ENCODE results near the gene TRIM41.
A peak's percentile ranks its signal among the peaks of the same experiment; 100 is the strongest.
"Not testable (repeated sequence)": the region's sequence is repeated elsewhere in the genome, so short reads cannot be mapped to it uniquely, and the experiment has no call there.

TRIM41 gene

GRCh38 chr5:181223058-181223728, at the start of gene TRIM41:
TRIM41 (plus strand) TSS chr5:181223281; CDS start chr5:181224000, 719 bp downstream.
- peak; percentile 99 for DNase-seq (ENCODE audit: low read depth)

- DNase-seq (ENCODE audit: low read depth) = peak; percentile 84
These were observed 49.4 kb upstream of the TRIM41 start for GRCh38 chr5:181173420-181174342.

GRCh38 chr5:181176254-181176952, 46.7 kb upstream of the TRIM41 start:
- DNase-seq (ENCODE audit: low read depth) = no peak

- not testable (repeated sequence) for DNase-seq (ENCODE audit: low read depth)
These were observed 45.5 kb upstream of the TRIM41 start for GRCh38 chr5:181177559-181177958.

- DNase-seq (ENCODE audit: low read depth) = peak; percentile 86
These were observed 41.2 kb upstream of the TRIM41 start for GRCh38 chr5:181181650-181182565.

GRCh38 chr5:181182651-181183050, 40.4 kb upstream of the TRIM41 start:
- no peak for DNase-seq (ENCODE audit: low read depth)

GRCh38 chr5:181184845-181185216, 38.2 kb upstream of the TRIM41 start:
- no peak for DNase-seq (ENCODE audit: low read depth)

- DNase-seq (ENCODE audit: low read depth) = no peak
These were observed 37.5 kb upstream of the TRIM41 start for GRCh38 chr5:181185560-181185959.

GRCh38 chr5:181186022-181186421, 37.1 kb upstream of the TRIM41 start:
- no peak for DNase-seq (ENCODE audit: low read depth)

GRCh38 chr5:181186986-181187499, 36.0 kb upstream of the TRIM41 start:
- DNase-seq (ENCODE audit: low read depth) = peak; percentile 59

GRCh38 chr5:181187500-181188213, 35.4 kb upstream of the TRIM41 start:
- DNase-seq (ENCODE audit: low read depth) = peak; percentile 88

- DNase-seq (ENCODE audit: low read depth) = peak; percentile 82
These were observed 34.2 kb upstream of the TRIM41 start for GRCh38 chr5:181188700-181189362.

GRCh38 chr5:181189363-181189961, 33.6 kb upstream of the TRIM41 start:
- peak; percentile 49 for DNase-seq (ENCODE audit: low read depth)

GRCh38 chr5:181189962-181190710, 32.9 kb upstream of the TRIM41 start:
- DNase-seq (ENCODE audit: low read depth) = peak; percentile 46

GRCh38 chr5:181190711-181191525, 32.2 kb upstream of the TRIM41 start:
- DNase-seq (ENCODE audit: low read depth) = peak; percentile 56

- DNase-seq (ENCODE audit: low read depth) = peak; percentile 96
These were observed 31.4 kb upstream of the TRIM41 start for GRCh38 chr5:181191526-181192336.

All from ELR (cell line).